Dermis blood vessel endothelial cell (primary cell): ENCODE results near the gene HSBP1L1. TPM values are rescaled to one million over a fixed set of nuclear protein-coding genes. Genes with fewer than 3 reads are reported as not detected.

Experiments
- DNase-seq: peaks from one replicate; pipeline ENCODE4 v3.0.0; 2010
- total RNA-seq: library from RNA; depleted of rRNA; stranded (reverse); fragments of >200 nt; gene quantifications from 2 replicates; pipeline ENCODE4 v1.2.3, GENCODE V29; 2014

Gene HSBP1L1
- total RNA-seq = 5.2 and 10.9 TPM in 2 replicates

- peak; percentile 64 for DNase-seq
Observed at GRCh38 chr18:79964330-79965118, at the start of gene HSBP1L1. Gene HSBP1L1, plus strand, starts transcription at chr18:79964643. Its CDS starts 93 bp downstream, at chr18:79964736.

DNA sequence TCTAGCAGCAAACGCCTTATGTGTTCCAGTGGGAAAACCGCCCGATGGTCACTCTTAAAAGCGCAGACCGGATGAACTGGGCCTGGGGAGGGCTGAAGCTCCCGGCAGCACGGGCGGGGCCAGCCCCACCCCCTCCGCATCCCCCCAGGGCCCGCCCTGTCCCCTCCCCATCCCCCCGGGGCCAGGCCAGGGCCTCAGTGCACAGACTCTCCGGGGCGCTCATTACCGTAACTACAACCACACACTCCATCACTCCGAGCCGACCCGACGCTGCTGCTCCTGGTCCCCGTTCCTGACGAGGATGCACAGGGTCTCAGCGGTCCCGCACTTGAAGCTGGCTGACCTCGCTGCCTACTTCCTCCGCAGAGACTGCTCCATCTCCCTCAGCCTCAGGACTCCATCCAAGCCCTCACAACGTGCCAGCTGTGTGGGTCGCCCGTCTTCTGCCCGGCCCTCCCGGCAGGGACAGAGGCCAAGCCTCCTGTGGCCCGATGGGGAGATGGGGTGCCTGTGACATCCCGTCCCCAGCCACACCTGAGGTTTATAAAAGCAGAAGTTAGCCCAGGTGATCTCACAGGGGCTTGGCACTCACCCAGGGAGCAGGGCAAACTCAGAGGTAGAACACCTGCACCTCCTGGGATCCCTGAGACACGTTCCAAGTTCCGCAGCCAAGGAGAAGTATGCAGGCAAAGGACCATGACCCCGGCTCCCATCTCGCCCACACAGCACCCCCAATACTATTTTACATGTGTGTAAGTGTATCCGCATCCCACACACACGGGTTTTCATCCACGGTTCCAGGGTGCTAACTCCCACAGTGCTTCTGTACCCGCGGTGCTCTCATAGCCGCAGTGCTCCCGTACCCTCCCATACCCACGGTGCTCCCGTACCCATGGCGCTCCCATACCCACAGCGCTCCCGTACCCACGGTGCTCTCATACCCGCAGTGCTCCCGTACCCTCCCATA, 49.0 kb upstream of the HSBP1L1 start:
- no peak for DNase-seq

GRCh38 chr18:79916128-79916494, 48.3 kb upstream of the HSBP1L1 start:
- no peak for DNase-seq

DNA sequence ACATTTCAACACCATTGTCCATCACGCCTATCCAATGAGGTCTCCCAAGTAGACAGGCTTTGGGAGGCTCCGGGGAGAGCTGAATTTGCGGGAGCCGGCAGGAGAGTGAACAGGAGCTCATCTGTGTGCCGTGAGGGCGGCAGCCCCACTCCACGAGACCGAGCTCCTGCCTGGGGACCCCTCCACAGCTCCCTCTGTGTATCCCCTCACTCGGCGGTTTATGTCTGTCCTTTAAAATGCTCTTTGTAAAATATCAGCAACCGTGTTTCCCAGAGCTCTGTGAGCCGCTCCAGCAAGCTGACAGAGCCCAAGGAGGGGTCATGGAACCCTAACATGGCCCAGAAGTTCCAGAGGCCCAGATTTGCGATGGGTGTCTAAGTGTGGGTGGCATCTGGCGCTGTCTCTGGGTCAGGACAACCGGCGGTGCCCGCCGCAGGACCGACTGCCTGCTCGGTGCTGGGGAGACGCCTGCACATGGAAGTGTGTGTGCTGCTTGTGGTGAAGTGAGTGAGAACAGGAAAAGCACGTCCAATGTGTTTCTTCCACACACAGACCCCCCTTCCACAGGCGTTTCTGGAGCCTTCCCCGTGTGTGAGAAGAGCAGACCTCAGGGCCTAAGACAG, 47.8 kb upstream of the HSBP1L1 start:
- DNase-seq = no peak

DNA sequence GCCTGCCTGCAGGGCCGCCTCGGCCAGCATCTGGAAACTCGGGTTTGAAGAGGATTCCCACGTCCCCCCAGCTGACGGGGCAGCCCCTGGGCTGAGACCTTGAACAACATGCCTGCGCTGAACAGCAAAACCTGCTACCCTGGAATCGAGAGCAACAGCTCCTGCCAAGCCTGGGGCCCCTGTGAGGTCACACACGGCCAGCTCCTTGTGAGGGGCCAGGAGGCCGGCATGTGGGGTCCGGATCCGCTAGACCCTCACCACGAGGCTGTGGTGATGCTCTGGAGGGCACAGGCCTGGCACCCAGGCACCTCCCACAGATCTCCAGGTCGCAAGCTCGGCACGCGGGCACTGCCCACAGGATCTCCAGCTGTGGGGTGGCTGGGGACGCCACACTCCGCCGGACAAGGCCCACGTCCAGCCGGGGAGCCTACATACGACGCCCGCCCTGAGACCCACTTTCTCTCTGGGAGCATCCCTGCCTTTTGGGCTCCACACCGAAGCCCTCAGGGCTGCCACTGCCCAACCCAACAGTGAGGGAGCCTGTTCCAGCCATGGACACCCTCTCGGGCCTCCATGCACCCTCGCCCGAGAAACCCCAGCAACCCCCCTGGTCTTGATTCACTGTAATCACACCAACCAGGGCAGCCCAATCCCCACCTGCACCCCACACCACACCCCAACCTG, 47.1 kb upstream of the HSBP1L1 start:
- DNase-seq = no peak

- DNase-seq = no peak
Observed at GRCh38 chr18:79917853-79918614, 46.4 kb upstream of the HSBP1L1 start.

- DNase-seq = no peak
Observed at GRCh38 chr18:79918615-79919011, 45.8 kb upstream of the HSBP1L1 start.

- DNase-seq = no peak
Observed at GRCh38 chr18:79919089-79919488, 45.4 kb upstream of the HSBP1L1 start.

DNA sequence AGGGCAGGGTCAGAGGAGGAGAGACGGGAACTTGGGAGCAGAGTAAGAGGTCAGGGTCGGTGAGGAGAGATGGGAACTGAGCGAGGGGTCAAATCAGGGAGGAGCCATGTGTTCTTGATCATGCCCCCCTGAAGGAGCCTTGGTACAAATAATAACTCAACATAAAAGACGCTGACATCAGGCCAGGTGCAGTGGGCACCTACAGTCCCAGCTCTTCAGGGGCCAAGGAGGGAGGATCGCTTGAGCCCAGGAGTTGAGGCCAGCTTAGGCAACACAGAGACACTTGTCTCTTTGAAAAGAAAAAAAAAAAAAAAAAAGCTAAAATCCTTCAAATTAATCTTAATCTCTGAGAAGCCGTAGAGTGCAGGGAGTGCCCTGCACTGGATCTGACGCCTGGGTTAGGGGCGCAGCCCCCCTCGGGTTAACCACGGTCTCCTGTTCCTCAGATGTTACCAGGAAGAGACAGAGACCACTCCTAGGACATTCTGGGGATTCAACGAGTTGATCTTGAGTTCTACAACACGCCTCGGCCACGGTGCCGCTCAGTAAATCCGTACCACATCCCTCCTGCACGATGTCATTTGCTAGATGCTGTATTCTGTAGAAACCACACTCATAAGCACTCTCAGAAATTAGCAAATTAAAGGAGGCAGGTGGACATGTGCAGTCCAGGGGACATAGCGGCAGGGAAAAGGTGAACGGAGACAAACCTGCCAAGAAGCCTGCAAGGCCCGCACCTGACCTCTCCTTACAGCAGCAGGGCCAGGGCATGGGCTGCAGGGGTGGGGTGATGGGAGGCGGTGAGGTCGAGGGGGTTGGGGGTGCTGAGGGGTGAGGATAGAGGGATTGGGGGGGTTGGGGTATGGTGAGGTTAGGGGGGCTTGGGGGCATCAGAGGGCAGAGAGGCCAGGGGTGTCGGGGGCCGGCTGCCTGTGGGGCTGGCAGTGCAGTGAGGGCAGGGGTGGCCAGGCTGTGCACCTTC, 42.2 kb upstream of the HSBP1L1 start:
- DNase-seq = no peak

- no peak for DNase-seq
Observed at GRCh38 chr18:79922971-79923411, 41.5 kb upstream of the HSBP1L1 start.

DNA sequence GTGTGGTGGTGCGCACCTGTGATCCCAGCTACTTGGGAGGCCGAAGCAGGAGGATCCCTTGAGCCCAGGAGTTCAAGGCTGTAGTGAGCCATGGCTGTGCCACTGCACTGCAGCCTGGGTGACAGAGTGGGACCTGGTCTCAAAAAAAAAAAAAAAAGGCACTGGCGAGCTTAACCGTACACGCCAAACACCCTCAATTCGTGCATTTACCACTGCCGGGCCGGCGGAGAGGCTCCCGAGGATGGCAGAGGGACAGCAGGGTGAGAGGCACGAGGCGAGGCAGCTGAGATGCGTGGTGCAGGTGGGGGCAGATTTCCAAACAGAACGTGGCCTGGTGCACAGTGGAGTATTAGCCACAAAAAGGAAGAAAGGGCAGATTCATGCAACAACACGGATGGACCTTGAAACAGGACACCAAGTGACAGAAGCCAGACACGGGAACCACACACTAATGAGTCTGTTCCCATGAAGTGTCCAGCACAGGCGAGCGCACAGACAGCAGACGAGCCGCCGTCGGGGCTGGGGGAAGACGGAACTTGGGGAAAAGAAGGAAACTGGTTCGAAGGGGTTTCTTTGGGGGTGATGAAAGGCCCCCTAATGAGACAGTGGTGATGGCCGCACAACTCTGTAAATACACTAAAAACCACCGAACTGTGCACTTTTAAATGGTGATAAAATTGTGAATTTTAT, 40.4 kb upstream of the HSBP1L1 start:
- DNase-seq = no peak

DNA sequence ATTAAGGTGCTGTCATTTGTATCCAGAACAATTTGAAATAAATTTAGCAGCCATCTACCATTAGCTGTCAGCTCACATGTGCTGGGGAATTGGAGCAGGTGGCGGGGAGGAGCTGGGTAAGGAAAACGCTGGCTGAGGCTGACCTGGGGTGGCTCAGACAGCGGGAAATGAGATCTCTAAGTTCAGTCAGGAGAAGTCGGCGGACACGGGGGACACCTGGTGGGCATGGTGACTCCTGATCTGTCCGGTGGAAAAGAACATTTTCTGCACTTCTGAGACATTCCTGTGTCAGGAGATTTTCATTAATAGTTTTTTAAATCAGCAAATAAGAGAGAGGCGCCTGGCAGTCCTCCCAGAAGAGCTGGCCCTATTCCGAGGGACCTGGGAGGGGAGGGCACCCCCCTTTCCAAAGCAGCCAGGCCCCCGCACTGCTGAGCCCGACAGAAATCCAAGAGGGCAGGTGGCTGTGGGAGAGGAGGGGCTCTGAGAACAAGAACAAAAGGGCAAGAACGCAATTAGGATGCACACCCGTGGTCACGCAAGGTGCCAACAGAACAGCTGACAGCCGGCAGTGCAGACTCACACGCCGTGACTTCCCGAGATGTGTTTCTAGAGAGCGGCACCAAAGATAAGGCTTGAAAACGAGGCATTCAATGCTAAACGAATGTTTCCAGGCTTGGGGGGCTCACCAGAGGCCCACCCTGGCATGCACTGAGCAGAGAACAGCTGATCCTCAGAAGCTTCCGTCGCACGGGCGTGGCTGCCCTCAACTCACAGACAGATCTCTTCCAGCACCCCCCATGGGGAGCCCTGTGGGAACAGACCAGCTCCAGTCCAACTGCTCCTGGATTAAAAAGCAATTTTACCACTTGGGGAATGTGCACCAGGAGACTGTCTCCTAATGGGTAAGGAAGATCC, 39.4 kb upstream of the HSBP1L1 start:
- DNase-seq = no peak

GRCh38 chr18:79926306-79926705, 38.1 kb upstream of the HSBP1L1 start:
- DNase-seq = no peak

DNA sequence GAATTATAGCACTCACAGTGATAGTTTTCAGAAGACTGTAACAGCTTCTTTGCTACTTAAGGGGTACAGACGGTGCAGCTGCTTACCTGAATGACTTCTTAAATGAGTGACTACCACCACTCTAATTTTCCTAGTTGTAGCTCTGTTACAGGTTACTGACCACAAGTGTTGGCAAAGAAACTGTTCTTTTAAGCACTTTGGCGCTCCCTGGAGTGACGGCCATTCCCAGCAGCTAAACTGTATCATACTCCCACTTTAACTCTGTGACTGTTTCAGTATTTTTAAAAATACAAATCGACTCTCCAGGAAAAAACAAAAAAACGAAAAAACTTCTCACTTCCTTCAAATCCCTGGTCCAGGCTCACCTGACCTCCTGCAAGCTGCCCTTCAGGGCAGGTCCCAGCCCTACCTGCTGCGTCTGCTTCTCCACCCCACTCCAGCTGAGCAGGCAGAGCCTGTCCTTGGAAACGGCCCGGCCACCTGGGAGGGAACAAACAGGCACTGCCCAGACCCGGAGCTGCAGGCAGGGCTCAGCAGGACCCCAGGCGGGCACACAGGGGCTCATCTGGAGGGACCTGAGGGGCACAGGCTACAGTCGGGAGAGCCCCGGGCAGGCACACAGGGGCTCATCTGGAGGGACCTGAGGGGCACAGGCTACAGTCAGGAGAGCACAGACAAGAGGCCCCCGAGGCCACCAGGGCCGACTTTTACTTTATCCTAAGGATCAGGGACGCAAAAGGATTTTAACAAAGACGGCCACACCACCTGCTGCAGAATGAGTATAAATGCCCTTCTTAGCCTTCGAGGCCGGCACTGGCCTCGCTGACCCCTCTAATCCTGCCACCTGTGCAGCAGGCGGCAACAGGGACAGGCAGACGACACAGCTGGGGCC, 37.5 kb upstream of the HSBP1L1 start:
- no peak for DNase-seq

- DNase-seq = no peak
Observed at GRCh38 chr18:79927607-79928562, 36.6 kb upstream of the HSBP1L1 start.

DNA sequence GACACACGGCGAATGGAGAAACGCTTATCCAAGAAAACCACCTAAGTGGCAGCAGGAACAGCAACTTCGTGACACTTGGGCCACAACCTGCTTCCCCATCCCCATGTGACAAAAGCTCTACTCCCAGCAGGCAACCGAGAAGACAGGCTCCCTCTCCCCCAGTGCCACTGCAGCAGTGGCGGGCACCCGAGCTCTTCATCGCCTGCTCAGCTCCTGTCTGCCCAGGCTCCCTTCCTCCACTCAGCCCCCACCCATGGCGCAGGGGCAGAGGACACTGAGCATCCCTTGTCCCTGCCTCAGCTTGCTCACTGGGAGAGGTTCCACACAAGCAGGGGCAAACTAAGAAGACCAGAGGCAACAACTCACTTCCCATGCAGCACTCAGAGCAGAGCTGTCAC, 35.9 kb upstream of the HSBP1L1 start:
- no peak for DNase-seq
